Osteoblast (primary cell): ENCODE results near the gene RASA3. TPM values are rescaled to one million over a fixed set of nuclear protein-coding genes. Genes with fewer than 3 reads are reported as not detected.
"Not testable (repeated sequence)": the region's sequence is repeated elsewhere in the genome, so short reads cannot be mapped to it uniquely, and the experiment has no call there.

Experiments
- DNase-seq: peaks from one replicate; pipeline ENCODE4 v3.0.0; 2011; ENCODE audit warnings: low spot score, mixed read lengths; ENCODE audit not compliant: insufficient read length; ENCODE audit errors: missing footprints
- H2AFZ ChIP-seq: 2 replicates; pipeline ENCODE4 v1.6.0; 2011; ENCODE audit warnings: mild to moderate bottlenecking, low read length
- H3K27ac ChIP-seq: 2 replicates; pipeline ENCODE4 v1.5.1; 2011; ENCODE audit warnings: mild to moderate bottlenecking, low read depth, low read length, moderate library complexity
- H3K27me3 ChIP-seq: 2 replicates; pipeline ENCODE4 v1.6.0; 2012; ENCODE audit warnings: mild to moderate bottlenecking, control low read depth, inconsistent platforms, low read length, moderate library complexity; ENCODE audit not compliant: insufficient read depth
- H3K36me3 ChIP-seq: 2 replicates; pipeline ENCODE4 v1.5.1; 2011; ENCODE audit warnings: mild to moderate bottlenecking, low read length, control low read depth, moderate library complexity; ENCODE audit not compliant: insufficient read depth
- H3K4me1 ChIP-seq: 2 replicates; pipeline ENCODE4 v1.5.1; 2011; ENCODE audit warnings: mild to moderate bottlenecking, low read length, control low read depth, moderate library complexity; ENCODE audit not compliant: insufficient read depth
- H3K4me2 ChIP-seq: 2 replicates; pipeline ENCODE4 v1.6.0; 2011; ENCODE audit warnings: mild to moderate bottlenecking, low read length; ENCODE audit not compliant: insufficient read depth
- H3K4me3 ChIP-seq: fragments of 200-600 bp; sonication (generic); 3 replicates; pipeline ENCODE4 v1.5.1; 2012; ENCODE audit warnings: mild to moderate bottlenecking, low read length, inconsistent platforms; ENCODE audit not compliant: insufficient read depth
- H3K79me2 ChIP-seq: 2 replicates; pipeline ENCODE4 v1.6.0; 2012; ENCODE audit warnings: mild to moderate bottlenecking, low read length, control low read depth, inconsistent platforms; ENCODE audit not compliant: insufficient read depth
- H3K9me3 ChIP-seq: 2 replicates; pipeline ENCODE4 v1.5.1; 2011; ENCODE audit warnings: low read depth, low read length, control low read depth
- H4K20me1 ChIP-seq: 2 replicates; pipeline ENCODE4 v1.6.0; 2012; ENCODE audit warnings: mild to moderate bottlenecking, low read length, control low read depth; ENCODE audit not compliant: insufficient read depth
- total RNA-seq: library from RNA; depleted of rRNA; stranded (reverse); fragments of >200 nt; gene quantifications from 2 replicates; pipeline ENCODE4 v1.2.3, GENCODE V29; 2012
- TF ChIP-seq, protein P1 (sequence below): IDR thresholded peaks from 2 replicates; pipeline ENCODE4 v1.5.1; 2011; ENCODE audit warnings: mild to moderate bottlenecking, low read depth, low read length, moderate library complexity; ENCODE audit errors: extremely low read depth

RASA3 gene
- total RNA-seq, 1 donor, result 41.3 TPM

DNA sequence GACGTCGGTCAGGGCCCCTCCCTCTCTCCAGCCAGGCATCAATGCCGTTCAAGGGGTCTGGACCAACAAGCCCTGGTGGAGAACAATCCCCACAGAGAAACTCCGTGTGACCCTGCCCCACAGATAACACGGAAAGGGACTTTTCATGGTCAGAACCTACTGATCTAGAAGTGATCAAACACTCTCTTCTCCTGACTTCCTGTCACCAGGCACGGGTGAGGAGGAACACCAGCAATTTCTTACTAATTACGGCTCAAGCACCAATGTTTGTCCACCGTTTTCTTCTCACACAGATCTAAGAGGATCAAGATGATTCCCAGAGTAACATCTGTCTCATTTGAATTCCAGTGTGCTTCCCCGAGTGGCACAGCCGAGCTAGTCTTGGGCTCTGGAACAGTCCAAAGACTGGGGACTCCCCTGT lies 11.8 kb downstream of the RASA3 start:
- peaks cover 20% of the 10 kb centered on the region for H3K4me1 ChIP-seq
- peaks cover 2% of the 10 kb centered on the region for H3K36me3 ChIP-seq
- H4K20me1 ChIP-seq, result peaks cover 24% of the 10 kb centered on the region
- no peak overlapping the region for H3K4me2 ChIP-seq
- H3K27ac ChIP-seq, result no peak overlapping the region
- peaks cover 76% of the 10 kb centered on the region for H3K79me2 ChIP-seq
- H2AFZ ChIP-seq, result no peak overlapping the region
- TF ChIP-seq, protein P1, sequence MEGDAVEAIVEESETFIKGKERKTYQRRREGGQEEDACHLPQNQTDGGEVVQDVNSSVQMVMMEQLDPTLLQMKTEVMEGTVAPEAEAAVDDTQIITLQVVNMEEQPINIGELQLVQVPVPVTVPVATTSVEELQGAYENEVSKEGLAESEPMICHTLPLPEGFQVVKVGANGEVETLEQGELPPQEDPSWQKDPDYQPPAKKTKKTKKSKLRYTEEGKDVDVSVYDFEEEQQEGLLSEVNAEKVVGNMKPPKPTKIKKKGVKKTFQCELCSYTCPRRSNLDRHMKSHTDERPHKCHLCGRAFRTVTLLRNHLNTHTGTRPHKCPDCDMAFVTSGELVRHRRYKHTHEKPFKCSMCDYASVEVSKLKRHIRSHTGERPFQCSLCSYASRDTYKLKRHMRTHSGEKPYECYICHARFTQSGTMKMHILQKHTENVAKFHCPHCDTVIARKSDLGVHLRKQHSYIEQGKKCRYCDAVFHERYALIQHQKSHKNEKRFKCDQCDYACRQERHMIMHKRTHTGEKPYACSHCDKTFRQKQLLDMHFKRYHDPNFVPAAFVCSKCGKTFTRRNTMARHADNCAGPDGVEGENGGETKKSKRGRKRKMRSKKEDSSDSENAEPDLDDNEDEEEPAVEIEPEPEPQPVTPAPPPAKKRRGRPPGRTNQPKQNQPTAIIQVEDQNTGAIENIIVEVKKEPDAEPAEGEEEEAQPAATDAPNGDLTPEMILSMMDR, result no peak
- no peaks in the 10 kb centered on the region for H3K9me3 ChIP-seq
- no peak overlapping the region for H3K4me3 ChIP-seq
- no peaks in the 10 kb centered on the region for H3K27me3 ChIP-seq
- no peak for DNase-seq

DNA sequence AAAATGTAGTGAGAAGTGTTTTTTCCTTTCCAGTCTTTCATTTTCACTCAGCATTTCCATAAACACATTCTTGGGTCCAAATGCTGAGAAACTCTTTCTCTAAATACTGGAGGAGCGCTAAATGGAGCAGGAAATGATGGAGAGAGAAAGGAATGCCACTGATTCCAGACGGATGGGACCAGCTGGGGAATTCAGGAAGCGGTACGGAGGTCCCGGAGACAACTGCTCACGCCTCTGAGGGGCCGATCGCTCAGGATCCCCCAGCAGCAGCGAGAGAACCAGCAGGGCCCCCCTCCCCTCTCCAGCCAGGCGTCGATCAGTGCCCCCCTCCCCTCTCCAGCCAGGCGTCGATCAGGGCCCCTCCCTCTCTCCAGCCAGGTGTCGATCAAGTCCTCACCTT lies 13.2 kb downstream of the RASA3 start:
- peaks cover 76% of the 10 kb centered on the region for H3K79me2 ChIP-seq
- H3K27me3 ChIP-seq, result no peaks in the 10 kb centered on the region
- TF ChIP-seq, protein P1, result no peak
- peaks cover 29% of the 10 kb centered on the region for H3K4me1 ChIP-seq
- no peak overlapping the region for H2AFZ ChIP-seq
- peak overlapping the region; percentile 44 for H3K4me3 ChIP-seq
- no peaks in the 10 kb centered on the region for H3K9me3 ChIP-seq
- peak overlapping the region; percentile 96 for H3K27ac ChIP-seq
- H3K4me2 ChIP-seq, result peak overlapping the region; percentile 81
- DNase-seq, result peak; percentile 99
- peaks cover 15% of the 10 kb centered on the region for H4K20me1 ChIP-seq
- H3K36me3 ChIP-seq, result no peaks in the 10 kb centered on the region

DNA sequence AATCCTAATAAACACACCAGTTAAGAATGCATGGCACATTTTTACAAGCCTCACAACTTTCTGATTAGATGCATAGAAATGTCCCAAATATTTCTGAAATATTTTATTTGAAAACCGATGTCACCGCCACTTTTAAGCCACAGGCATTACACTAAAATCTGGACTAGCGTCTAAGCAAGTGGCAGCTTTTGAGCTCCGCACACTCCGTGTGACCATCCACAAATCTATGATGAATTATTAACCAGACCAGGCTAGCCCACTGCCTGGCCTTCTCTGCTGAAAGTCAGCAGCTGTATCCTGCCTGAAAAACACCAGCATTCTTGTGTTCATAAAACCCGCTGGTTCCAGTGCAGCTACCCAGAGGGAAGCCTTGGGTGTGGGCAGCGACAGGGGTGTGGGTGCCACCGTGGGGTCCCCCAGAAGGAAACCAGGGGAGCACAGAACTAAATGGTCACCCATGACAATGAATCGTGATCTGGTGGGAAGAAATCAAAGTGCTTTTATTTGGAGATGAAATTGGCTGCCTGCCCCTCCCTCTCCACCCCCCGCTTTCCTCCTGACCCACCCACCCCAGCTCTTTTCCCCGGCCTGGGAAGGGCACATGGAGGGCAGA lies 13.8 kb downstream of the RASA3 start:
- Histone ChIP-seq H3K27me3 (no peaks in the 10 kb centered on the region), H3K9me3 (no peaks in the 10 kb centered on the region), H3K36me3 (no peaks in the 10 kb centered on the region), H3K79me2 (peaks cover 75% of the 10 kb centered on the region), H3K4me2 (peak overlapping the region; percentile 81), H3K4me3 (peak overlapping the region; percentile 44), H4K20me1 (peaks cover 15% of the 10 kb centered on the region), H2AFZ (no peak overlapping the region), H3K4me1 (peaks cover 29% of the 10 kb centered on the region), H3K27ac (peak overlapping the region; percentile 96)
- TF ChIP-seq, protein P1, result no peak
- DNase-seq, result peak; percentile 94

DNA sequence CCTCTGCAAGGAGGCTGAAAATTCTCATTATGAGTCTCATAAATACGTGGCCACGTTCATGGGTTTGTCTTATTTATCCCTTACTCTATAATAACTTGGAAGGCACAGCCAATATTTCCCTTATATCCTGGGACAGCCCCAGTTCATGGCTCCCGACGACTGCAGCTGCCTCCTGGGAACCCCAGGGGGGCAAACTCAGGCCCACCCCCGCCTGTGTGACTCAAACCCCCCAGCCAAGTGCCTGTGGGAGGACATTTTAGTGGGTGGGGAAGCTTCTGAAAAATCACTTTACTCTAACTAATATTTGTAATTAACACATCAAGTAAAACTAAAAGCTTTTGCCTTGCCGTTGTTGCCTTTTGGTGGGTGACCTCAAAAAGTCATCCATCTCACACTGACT lies 14.3 kb downstream of the RASA3 start:
- Histone ChIP-seq H3K36me3 (peaks cover 3% of the 10 kb centered on the region), H3K79me2 (peaks cover 74% of the 10 kb centered on the region), H2AFZ (no peak overlapping the region), H3K27ac (peak overlapping the region; percentile 96), H3K9me3 (no peaks in the 10 kb centered on the region), H3K4me1 (peaks cover 29% of the 10 kb centered on the region), H4K20me1 (peaks cover 12% of the 10 kb centered on the region), H3K27me3 (no peaks in the 10 kb centered on the region), H3K4me3 (peak overlapping the region; percentile 15), H3K4me2 (peak overlapping the region; percentile 81)
- peak; percentile 95 for DNase-seq
- TF ChIP-seq, protein P1, result no peak

DNA sequence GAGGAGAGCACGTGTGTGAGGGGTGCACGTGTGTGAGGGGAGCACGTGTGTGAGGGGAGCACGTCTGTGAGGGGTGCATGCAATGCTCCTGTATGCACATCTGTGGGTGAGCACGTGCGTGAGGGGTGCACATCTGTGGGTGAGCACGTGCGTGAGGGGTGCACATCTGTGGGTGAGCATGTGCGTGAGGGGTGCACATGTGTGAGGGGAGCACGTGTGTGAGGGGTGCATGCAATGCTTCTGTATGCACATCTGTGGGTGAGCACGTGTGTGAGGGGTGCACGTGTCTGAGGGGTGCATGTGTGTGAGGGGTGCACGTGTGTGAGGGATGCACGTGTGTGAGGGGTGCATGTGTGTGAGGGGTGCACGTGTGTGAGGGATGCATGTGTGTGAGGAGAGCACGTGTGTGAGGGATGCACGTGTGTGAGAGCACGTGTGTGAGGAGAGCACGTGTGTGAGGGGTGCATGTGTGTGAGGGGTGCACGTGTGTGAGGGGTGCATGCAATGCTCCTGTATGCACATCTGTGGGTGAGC lies 15.0 kb downstream of the RASA3 start:
- H2AFZ ChIP-seq, H3K27ac ChIP-seq, H3K36me3 ChIP-seq, H3K4me3 ChIP-seq, H3K9me3 ChIP-seq, H3K27me3 ChIP-seq, DNase-seq: not testable (repeated sequence)
- Histone ChIP-seq H4K20me1 (peaks cover 14% of the 10 kb centered on the region), H3K4me2 (peak overlapping the region; percentile 81), H3K79me2 (peaks cover 74% of the 10 kb centered on the region), H3K4me1 (peaks cover 29% of the 10 kb centered on the region)
